Inflammatory macrophage (primary cell): ENCODE results near the gene PRDM15.
A peak's percentile ranks its signal among the peaks of the same experiment; 100 is the strongest.

Experiments
- DNase-seq, 2 donors: peaks; one replicate each; pipeline ENCODE4 v3.0.0-alpha.2; 2020 to 2022

Gene PRDM15

DNA sequence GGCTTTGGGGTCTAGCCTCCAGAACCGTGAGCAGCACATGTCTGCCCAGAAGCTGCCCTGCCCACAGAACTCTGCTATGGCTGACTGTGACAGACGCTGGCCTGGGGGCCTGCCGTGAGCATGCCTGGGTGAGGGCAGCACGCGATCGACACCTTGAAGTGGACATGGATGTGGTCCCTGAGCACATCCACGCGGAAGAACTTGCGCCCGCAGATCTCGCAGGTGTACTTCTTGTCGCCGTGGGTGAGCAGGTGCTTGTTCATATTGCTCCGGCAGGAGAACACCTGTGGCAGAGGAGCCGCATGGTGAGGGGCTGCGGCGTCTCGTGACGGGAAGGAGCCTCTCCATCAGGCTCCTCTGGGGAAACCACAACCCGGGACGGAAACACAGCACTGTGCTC is 56.0 kb downstream of the PRDM15 start:
- no peak for DNase-seq

DNA sequence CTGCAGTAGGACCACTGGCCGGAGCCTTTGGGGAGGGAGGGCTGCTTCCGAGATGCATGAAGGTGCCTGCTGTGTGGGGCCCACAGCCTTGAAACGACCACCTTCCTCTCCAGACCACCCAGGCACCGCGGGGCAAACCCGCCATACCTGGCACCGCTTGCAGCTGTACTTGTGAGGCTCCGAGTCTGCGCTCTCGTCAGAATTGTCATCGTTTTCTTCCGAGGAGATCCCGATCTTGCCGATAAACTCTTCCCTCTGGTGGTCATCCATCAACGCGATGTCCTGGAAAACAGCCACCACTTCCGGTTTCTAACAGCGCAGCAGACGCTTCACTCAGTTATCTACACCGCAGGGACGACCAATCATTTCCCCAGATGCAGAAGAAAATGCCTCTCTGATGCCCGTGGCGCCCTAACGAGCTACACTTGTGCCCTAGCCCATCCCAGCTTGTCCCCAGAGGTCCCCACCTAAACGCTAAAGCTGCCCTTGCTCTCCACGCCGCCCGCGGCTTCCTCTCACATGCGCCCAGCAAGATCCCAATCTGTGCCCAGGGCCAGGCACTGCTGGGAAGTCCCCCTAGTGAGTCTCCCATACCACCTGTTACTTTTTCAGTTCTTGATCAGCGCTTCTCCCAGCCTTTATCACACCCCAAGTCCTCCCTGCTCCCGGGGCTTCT is 57.2 kb downstream of the PRDM15 start:
- DNase-seq, result no peak

DNA sequence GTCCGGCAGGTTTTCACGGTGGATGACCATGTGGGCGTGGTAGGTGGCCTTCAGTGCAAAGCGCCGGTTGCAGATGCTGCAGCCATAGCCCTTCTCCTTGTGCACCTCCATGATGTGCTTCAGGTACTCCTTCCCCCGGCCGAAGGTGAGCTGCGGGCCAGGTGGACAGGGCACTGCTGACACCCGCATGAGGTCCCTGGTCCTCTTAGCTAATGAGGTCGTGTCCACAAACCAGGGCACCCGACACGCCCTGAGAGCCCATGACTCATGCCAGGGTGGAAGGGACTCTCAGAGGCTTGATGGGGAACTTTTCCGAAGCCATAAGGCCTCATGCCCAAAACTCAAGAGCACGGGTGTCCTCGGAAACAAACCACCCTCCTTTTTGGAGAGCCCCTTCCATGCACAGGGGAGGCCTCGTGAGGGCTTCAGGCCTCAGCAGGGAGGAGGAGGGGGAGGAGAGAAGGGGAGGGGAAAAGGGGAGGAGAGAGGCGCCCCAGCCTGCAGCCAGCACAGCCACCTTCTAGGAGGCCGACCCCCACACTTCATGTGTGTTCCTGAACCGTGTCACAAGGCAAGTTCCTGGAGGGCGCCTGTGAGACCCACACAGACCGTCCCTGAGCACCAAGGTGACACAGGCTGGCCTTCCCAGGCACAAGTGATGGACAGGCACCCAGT is 57.9 kb downstream of the PRDM15 start:
- DNase-seq, result no peak

DNA sequence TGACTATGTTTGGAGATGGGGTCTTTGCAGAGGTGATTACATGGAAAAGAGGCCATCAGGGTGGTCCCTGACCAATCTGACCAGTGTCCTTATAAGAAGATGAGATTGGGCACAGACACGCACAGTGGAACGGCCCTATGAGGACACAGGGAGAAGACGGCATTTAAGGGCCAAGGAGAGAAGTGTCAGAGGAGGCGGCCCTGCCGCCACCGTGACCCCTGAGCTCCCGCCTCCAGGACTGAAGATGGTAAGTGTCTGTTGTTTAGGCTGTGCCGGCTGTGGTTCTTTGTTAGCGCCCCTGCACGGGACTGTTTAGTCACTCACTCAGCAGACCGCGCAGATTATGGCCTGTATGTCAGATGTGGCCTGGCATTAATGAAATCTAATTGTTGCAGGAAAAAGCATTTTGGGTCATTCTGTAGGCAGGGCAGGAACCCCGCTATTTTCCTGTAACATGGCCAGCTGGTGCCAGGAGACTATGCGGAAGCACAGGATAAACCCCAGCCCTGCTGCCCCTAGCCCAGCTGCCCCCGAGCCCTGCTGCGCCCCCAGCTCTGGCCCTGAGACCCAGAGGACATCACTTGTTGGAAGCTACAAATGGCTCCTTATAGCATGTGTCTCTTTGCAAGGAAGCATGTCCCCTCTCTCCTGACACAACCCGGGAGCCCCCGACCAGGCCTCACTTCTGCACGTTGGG is 58.6 kb downstream of the PRDM15 start:
- no peak for DNase-seq

DNA sequence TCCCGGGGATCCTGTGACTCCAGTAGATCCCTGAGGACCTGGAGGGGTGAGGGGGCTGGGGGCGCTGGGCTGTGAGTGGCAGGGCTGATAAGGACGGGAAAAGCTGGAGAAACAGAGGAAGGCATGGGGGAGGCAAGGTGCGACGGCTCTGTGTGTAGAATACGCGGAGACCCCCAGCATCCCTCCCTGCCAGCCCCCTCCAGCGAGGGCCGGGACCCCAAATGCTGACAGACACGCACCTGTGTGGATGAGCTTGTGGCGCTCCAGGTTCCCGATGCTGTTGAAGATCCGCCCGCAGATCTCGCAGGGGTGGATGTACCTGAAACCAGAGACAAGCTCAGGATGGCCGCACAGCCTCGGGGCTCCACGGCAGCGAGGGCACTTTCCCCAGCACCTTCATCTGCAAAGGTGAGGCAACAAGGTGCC is 59.3 kb downstream of the PRDM15 start:
- no peak for DNase-seq

DNA sequence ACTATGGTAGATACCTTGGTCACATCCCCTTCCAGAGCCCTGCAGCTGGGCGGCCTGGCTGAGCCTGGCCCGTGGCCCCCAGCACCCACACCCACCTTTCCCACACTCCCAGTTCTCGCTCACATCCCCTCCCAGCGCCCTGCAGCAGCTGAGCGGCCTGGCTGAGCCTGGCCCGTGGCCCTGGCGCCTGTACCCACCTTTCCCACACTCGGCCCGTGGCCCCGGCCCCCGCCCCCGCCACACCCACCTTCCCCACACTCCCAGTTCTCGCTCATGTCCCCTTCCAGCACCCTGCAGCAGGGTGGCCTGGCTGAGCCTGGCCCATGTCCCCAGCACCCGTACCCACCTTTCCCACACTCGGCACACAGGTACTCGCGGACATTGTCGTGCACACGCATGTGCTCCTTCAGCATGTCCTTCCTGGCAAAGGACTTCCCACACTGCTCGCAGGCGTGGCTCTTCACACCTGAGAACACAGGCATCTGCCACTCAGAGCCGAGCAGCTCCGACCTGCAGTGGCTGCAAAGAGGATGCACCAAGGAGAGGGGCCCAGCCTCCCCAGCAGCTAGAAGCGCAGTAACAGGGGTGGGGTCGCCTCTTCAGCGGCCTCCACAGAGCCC is 59.8 kb downstream of the PRDM15 start:
- no peak for DNase-seq

DNA sequence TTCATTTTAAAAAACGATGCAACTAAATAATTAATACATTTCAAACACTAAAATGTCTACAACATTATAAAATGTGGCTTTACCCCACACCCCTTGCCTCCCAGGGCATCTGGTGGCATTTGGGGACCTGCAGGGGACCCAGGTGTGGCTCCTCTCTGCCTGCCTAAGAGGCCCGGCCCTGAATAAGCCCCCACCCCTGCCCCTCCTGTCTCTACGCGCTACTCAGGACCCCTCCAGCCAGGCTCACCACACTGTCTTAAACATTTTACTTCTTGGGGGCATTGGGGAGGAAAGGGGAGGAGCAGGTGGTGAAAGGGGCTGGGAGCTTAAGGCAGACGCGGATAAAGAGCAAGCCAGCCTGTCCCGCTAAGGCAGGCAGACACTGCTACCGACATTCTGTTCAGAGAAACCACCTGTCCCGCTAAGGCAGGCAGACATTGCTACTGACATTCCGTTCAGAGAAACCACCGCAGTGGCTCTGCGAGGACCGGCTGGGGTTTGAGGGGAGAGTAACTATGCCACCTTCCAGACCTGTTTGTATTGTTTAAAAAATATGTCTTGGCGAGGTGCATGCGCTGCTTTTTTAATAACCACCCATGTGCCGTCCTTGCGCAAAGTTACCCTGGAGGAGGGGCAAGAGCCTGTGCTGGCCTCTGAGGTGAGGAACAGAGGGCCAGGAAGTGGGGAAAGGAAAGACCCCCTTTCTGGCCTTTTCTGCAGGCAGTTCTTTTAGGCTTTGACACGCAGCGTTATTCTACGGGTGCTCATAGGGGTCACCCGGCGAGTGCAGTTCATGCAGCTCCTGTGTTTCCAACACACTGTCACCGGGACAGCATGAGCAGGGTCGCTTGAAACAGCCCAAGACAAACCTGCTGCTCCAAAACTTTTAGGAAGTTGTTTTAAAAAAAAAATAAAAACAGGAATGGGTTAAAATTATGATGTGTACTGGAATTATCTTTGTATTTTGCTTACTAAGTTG is 61.0 kb downstream of the PRDM15 start:
- DNase-seq, result no peak

DNA sequence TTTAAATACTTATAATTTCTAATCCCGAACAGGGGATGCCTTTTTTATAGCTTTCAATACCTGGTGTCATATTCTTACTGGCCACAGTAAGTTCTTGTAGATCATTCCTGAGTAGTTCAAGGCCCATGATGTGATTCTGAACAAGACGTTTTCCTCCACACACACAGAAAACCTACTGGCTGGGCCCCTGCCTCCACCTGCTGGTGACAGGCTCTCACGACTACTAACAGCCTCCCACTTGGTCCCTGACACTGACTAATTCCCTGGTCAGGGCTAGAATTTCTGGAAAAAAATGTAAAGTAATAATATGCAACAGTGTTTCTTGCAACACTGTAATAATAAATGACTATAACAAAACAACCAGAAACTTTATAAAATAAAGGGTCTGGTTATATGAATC is 61.9 kb downstream of the PRDM15 start:
- peak; percentile 64 to 68 for DNase-seq

DNA sequence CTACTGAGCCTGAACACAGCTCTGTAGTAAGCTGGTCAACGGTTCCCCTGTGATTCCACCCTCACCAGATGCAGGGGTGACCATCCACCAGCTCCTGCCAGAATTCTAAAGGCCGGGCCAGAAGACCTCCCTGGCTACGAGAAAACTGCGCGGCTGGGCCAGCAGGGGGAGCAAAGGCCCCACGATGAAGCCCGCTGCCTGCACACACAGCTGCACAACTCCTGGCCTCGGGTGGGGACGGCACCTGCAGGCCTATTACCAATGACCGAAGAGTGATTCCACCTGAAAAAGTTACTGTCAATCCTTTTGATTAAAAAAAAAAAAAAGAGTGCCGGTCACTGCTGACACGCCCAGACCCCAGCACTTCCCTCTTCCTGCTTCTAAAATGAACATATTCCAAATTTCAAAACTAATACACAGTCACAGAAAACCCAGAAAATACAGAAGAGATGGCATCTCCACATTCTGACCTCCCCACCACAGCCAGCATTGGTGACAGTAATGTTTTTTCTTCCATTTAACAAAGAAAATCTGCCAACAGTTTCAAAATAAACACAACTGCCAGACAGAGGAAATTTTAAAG is 62.5 kb downstream of the PRDM15 start:
- peak; percentile 48 to 52 for DNase-seq

DNA sequence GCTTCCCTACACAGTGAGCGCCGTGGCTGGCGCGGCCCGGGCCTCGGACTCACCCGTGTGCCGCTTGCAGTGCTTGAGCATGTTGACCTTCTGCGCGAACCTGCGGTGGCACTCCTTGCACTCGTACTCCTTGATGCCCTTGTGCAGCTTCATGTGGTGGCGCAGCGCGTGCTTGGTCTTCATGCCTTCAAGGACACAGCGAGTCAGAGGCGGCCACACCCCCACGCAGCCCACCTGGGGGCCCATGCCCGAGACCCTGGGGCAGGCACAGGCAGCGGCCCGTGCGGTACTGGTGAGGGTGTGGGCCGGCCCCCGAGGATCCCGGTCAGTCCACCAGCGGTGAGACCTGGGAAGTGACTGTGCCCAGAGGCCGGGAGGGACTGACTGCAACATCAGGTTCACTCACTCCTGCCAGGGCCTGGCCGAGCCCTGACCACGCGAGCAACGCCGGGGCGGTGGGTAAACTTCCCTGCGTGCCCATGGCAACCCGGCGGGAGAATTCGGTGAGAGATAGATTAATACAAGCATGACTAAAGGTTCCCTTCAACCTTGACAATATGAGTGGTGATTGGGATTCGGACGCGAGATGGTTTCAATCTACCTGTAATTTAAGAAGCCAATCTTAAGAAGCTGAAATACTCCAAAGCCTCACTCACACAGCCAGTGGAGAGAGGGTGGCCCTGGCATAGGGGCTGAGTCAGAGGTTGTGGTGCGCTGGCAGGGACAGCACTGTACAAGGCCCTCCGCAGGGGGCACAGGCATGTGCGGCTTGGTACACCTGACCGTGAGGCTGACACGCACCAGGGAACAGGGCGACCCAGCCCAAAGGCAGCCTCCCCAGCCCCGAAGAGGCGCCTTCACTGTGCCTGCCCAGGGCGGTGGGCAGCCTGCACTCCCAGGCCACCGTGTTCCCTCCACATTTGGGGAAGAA is 63.2 kb downstream of the PRDM15 start:
- DNase-seq, result no peak

DNA sequence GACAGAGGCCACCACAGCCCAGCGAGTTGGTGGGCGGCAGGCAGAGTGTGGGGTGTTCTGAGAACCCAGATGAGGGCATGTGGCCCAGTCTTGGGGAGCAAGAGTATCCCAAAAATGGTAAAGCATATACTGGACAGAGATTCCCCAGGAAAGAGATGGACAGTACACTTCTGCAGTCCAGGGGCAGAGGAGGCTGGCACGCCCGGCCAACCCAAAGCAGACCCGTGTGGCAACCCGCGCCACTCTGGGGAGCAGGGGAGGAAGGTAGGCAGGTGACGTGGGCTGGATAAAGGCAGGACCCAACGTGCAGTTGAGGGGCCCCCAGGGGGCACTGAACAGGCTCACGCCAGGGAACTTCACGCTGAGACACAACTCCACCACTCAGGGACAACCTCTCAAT is 65.9 kb downstream of the PRDM15 start:
- DNase-seq, result no peak

DNA sequence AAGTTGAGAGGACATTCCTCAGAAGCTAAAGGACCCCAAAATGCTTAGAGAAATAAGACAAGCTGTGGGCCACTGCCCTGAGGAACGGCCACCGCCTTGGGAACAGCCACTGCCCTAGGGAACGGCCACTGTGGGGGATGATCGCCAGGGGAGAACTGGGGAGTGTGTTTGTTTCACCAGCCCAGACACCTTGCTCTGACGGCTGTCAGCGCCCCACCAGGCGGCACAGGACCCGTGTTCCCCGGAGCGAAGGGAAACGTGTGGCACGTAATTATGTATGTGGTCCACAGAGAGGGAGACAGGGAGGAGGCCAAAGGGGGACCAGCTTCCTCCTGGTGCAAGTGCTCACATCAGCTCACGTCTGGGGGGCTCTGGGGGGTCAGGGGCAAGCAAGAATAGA is 66.5 kb downstream of the PRDM15 start:
- DNase-seq, result no peak

DNA sequence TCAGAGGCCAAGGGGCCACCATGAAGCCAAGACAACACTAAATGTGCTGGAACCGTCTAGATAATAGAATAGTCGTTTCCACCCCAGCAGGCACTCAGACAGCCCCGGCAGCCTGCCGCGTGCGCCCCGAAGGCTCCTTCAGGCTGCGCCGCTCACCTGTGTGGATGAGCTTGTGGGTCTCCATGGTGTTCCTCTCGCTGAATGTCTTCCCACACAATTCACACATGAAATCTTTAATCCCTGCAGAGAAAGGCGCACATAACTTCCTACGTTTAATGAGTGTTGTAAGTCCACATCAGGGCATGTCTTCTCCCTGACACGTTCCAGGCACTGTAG is 68.6 kb downstream of the PRDM15 start:
- DNase-seq, result no peak

DNA sequence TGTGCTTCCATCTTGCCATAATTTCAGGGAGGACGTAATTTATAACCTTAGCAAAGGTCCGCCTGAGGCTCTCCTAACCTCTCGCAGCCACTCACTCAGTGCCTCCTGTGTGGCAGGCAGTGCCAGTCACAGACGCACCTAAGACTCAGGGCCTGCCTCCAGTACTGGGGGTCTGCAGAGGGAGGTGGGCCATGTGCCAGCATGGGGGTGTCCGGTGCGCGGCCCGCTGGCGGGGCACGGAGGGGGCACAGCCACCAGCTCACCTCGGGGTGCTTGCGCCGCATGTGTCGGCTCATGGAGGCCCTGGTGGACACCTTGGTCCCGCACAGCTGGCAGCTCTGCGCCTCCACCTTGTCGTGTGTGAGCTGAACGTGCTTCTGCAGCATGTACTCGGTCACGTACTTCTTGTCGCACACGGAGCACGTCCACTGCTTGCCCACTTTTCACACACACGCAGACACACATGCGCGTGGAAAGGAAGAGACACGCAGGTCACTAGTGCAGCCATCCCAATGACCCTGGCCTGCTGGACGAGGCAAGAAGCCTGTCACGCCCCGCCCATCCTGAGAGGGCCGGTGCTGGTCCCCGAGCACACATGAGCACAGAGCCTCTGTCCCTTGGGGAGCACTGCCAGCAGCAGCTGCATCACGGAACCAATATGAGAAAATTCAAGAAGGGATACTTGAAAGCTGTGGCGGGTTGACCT is 69.1 kb downstream of the PRDM15 start:
- DNase-seq, result no peak

DNA sequence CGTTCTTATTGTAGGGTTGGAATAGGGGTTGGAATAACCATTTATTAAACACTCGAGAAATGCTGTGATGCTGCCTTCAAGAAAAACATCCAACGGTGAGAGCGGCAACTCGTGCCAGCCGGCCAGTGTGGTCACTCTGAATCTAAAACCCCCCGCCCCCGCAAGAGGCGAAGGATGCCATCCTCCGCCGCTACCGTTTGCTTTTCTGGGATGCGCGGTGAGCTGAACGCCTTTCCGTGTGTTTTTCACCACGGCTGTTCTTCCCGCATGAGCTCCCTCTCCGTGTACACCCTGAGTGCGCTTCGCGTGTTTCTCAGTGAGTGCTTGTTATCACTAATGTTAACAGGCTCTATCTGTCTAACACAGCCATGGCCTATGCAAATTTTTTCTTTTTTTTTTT is 70.3 kb downstream of the PRDM15 start:
- no peak for DNase-seq

DNA sequence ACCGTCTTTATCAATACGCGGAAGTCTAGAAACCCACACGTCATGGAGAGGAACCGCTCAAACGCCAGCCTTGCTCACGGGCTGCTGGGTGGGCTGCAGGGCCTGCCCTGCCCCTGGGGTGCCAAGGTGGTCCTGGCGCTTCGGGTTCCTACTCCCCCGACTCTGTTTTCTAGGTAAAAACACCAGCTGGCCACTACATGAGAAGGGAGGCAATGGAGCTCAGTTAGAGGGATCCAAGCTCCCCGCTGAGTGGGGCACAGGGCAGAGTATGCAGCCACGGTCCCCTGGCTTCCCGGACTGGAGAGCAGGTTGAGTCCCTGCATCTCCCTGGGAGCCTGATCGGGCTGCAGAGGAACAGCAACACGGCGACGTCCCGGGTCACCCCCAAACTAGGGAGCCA is 71.0 kb downstream of the PRDM15 start:
- no peak for DNase-seq

DNA sequence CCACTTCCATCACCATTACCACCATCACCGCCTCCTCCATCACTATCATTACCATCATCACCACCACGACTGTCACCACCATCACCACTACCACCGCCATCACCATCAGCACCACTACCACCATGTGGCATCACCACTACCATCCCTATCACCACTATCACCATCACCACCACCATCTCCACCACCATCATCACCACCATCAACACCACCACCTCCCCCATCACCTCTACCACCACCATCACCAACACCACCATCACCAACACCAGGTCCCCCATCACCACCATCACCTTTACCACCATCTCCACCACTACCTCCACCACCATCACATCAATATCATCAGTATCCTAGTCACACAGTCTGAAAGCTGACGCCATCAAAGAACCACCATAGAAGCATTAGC is 72.4 kb downstream of the PRDM15 start:
- DNase-seq, result no peak

DNA sequence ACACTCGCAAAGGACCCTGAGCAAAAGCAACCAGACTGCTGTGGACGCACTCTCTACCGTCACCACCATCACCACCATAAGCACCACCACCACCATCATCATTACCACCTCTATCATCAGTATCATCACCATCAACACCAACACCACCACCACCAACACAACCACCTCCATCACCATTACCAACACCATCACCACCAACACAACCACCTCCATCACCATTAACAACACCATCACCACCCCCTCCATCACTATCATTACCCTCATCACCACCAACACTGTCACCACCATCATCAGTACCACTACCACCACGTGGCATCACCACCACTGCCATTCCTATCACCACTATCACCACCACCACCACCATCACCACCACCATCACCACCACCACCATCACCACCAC is 73.5 kb downstream of the PRDM15 start:
- DNase-seq, result no peak

DNA sequence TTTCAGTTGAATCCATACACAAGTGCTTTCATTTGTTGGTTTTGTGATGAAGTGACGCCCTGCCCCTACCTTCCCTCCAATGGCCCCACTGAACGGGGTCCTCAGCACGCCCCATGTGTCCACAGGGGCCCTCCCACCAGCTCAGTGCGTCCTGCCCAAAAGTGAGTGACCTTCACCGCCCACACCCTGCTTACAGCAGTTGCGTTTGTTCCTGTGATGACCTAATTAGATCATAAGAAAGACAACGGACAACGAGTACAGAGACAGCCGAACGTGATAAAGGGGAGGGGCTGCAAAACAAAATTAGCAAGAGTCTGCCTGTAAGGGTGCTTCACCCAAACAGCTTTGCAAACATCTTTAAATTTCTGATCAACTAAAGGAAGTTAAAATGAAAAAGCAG is 74.1 kb downstream of the PRDM15 start:
- peak in 1 of 2 donors; percentile 27 for DNase-seq

DNA sequence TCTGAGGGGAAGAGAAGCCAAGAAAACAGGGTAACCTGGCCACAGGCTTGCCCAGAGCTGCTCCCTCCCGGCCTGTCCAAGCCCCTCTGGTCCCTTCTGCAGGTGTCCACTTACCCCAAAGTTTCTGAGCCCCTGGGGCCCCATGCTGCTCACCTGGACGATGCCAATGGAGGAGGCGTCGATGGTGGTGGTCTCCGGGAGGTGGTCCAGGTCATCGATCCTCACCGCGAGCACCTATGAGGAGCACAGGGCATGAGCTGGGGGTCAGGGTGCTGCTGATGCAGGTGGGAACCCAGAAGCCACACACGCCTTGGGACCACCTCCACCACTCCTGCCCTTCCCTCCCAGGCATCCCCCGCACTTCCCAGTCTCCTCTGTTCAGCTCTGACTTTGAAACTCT is 74.8 kb downstream of the PRDM15 start:
- no peak for DNase-seq
